ENCODE measurements around the gene PATJ. TPM values are rescaled to one million over a fixed set of nuclear protein-coding genes. Genes with fewer than 3 reads are reported as not detected.

PATJ gene
- total and polyA plus RNA-seq, 2 experiments from 2014 or later = 35.3 to 68.4 TPM

- no peak overlapping the region for H3K4me2 ChIP-seq
- H3K27me3 Mint-ChIP-seq (ENCODE audit: insufficient read depth, low read depth, poor library complexity) = no peaks in the 10 kb centered on the region
- H3K27ac ChIP-seq (ENCODE audit: low read depth) = no peak overlapping the region
- no peaks in the 10 kb centered on the region for H3K4me1 ChIP-seq (ENCODE audit: insufficient read depth)
- TF ChIP-seq REST (IDR thresholded peaks at IDR 0.05; ENCODE audit: unreplicated experiment) = no peak
- TF ChIP-seq ZNF331 (CRISPR knock-in tag; IDR thresholded peaks at IDR 0.05; ENCODE audit: low read depth) = no peak
- TF ChIP-seq EZH2 (IDR thresholded peaks at IDR 0.05; ENCODE audit: low read depth, unreplicated experiment) = no peak
- no peak for TF ChIP-seq ZNF114 (CRISPR knock-in tag; IDR thresholded peaks at IDR 0.05)
- no peak for TF ChIP-seq JUNB (IDR thresholded peaks at IDR 0.05; ENCODE audit: unreplicated experiment)
- TF ChIP-seq EZH2phosphoT487 (IDR thresholded peaks at IDR 0.05; ENCODE audit: unreplicated experiment) = no peak
- no peak for TF ChIP-seq ETS1 (IDR thresholded peaks at IDR 0.05)
- no peak for TF ChIP-seq STAT1 (IDR thresholded peaks at IDR 0.05; ENCODE audit: unreplicated experiment)
- no peak for TF ChIP-seq CREB1 (CRISPR knock-in tag; IDR thresholded peaks at IDR 0.05; ENCODE audit: low read depth)
- no peak for TF ChIP-seq NANOG (IDR thresholded peaks at IDR 0.05; ENCODE audit: borderline replicate concordance)
- TF ChIP-seq POLR2AphosphoS5 (IDR thresholded peaks at IDR 0.05; ENCODE audit: low read depth) = no peak
- TF ChIP-seq, protein P1, sequence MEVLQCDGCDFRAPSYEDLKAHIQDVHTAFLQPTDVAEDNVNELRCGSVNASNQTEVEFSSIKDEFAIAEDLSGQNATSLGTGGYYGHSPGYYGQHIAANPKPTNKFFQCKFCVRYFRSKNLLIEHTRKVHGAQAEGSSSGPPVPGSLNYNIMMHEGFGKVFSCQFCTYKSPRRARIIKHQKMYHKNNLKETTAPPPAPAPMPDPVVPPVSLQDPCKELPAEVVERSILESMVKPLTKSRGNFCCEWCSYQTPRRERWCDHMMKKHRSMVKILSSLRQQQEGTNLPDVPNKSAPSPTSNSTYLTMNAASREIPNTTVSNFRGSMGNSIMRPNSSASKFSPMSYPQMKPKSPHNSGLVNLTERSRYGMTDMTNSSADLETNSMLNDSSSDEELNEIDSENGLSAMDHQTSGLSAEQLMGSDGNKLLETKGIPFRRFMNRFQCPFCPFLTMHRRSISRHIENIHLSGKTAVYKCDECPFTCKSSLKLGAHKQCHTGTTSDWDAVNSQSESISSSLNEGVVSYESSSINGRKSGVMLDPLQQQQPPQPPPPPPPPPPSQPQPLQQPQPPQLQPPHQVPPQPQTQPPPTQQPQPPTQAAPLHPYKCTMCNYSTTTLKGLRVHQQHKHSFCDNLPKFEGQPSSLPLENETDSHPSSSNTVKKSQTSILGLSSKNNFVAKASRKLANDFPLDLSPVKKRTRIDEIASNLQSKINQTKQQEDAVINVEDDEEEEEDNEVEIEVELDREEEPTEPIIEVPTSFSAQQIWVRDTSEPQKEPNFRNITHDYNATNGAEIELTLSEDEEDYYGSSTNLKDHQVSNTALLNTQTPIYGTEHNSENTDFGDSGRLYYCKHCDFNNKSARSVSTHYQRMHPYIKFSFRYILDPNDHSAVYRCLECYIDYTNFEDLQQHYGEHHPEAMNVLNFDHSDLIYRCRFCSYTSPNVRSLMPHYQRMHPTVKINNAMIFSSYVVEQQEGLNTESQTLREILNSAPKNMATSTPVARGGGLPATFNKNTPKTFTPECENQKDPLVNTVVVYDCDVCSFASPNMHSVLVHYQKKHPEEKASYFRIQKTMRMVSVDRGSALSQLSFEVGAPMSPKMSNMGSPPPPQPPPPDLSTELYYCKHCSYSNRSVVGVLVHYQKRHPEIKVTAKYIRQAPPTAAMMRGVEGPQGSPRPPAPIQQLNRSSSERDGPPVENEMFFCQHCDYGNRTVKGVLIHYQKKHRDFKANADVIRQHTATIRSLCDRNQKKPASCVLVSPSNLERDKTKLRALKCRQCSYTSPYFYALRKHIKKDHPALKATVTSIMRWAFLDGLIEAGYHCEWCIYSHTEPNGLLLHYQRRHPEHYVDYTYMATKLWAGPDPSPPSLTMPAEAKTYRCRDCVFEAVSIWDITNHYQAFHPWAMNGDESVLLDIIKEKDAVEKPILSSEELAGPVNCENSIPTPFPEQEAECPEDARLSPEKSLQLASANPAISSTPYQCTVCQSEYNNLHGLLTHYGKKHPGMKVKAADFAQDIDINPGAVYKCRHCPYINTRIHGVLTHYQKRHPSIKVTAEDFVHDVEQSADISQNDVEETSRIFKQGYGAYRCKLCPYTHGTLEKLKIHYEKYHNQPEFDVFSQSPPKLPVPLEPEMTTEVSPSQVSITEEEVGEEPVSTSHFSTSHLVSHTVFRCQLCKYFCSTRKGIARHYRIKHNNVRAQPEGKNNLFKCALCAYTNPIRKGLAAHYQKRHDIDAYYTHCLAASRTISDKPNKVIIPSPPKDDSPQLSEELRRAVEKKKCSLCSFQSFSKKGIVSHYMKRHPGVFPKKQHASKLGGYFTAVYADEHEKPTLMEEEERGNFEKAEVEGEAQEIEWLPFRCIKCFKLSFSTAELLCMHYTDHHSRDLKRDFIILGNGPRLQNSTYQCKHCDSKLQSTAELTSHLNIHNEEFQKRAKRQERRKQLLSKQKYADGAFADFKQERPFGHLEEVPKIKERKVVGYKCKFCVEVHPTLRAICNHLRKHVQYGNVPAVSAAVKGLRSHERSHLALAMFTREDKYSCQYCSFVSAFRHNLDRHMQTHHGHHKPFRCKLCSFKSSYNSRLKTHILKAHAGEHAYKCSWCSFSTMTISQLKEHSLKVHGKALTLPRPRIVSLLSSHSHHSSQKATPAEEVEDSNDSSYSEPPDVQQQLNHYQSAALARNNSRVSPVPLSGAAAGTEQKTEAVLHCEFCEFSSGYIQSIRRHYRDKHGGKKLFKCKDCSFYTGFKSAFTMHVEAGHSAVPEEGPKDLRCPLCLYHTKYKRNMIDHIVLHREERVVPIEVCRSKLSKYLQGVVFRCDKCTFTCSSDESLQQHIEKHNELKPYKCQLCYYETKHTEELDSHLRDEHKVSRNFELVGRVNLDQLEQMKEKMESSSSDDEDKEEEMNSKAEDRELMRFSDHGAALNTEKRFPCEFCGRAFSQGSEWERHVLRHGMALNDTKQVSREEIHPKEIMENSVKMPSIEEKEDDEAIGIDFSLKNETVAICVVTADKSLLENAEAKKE (CRISPR knock-in tag; IDR thresholded peaks at IDR 0.05) = no peak
- TF ChIP-seq, protein P2, sequence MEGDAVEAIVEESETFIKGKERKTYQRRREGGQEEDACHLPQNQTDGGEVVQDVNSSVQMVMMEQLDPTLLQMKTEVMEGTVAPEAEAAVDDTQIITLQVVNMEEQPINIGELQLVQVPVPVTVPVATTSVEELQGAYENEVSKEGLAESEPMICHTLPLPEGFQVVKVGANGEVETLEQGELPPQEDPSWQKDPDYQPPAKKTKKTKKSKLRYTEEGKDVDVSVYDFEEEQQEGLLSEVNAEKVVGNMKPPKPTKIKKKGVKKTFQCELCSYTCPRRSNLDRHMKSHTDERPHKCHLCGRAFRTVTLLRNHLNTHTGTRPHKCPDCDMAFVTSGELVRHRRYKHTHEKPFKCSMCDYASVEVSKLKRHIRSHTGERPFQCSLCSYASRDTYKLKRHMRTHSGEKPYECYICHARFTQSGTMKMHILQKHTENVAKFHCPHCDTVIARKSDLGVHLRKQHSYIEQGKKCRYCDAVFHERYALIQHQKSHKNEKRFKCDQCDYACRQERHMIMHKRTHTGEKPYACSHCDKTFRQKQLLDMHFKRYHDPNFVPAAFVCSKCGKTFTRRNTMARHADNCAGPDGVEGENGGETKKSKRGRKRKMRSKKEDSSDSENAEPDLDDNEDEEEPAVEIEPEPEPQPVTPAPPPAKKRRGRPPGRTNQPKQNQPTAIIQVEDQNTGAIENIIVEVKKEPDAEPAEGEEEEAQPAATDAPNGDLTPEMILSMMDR (conservative IDR thresholded peaks at IDR 0.05; ENCODE audit: low read depth in 2 of 2) = no peak
- ATAC-seq = no peak
- DNase-seq (ENCODE audit: low spot score) = no peak
- no peaks in the 10 kb centered on the region for H3K79me2 ChIP-seq (replicated peaks; ENCODE audit: insufficient read depth)
- H3K4me1 Mint-ChIP-seq = peaks cover 3% of the 10 kb centered on the region; the same call in 1 of the 3 replicates
- H3K9me3 Mint-ChIP-seq = no peaks in the 10 kb centered on the region
- H2AFZ ChIP-seq = no peak overlapping the region
- no peaks in the 10 kb centered on the region for H3K27me3 ChIP-seq (ENCODE audit: insufficient read depth)
- H4K20me1 ChIP-seq (replicated peaks; ENCODE audit: insufficient read depth) = no peaks in the 10 kb centered on the region
- no peaks in the 10 kb centered on the region for H3K36me3 ChIP-seq (ENCODE audit: insufficient read depth)
- no peaks in the 10 kb centered on the region for H3K9me2 ChIP-seq (ENCODE audit: insufficient read depth)
- H3K27ac Mint-ChIP-seq = no peak overlapping the region
- H3K4me3 Mint-ChIP-seq = no peak overlapping the region
- no peak overlapping the region for H3K4me3 ChIP-seq
- peaks cover 7% of the 10 kb centered on the region; the same call in 1 of the 3 replicates for H3K36me3 Mint-ChIP-seq (ENCODE audit: low read depth)
- no peaks in the 10 kb centered on the region for H3F3A ChIP-seq (replicated peaks; ENCODE audit: low read depth)
These were observed 194.6 kb downstream of the PATJ start for GRCh38 chr1:61936839-61937238.
